Activated CD4-positive, alpha-beta T cell treated with anti-CD3 and anti-CD28 coated beads for 48 hours (primary cell): ENCODE data around the gene HEXD.
"Not testable (repeated sequence)": the region's sequence is repeated elsewhere in the genome, so short reads cannot be mapped to it uniquely, and the experiment has no call there.

Source experiments
- DNase-seq: peaks from one replicate; pipeline ENCODE4 v3.0.0-alpha.2; 2020

The HEXD gene

GRCh38 chr17:82418001-82418986 lies at the start of gene HEXD, which contains the start of gene OGFOD3:
Gene HEXD, plus strand, starts transcription at chr17:82418347. Its CDS starts 1,453 bp downstream, at chr17:82419800.
Gene OGFOD3, minus strand, starts transcription at chr17:82418586. Its CDS starts 101 bp downstream, at chr17:82418485.
- DNase-seq, result peak; percentile 85

DNA sequence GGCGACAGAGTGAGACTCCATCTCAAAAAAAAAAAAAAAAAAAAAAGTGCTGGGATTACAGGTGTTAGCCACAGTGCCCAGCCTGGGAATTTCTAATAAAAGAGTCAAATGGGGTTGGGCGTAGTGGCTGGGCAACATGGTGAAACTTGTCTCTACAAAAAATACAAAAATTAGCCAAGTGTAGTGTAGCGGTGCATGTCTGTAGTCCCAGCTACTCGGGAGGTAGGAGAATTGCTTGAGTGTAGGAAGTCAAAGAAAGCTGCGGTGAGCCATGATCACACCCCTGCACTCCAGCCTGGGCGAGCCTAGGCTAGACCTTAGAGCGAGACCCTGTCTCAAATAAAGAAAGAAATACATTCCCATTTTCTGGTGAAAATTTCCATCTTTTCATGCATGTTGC lies 48.9 kb upstream of the HEXD start:
- no peak for DNase-seq

DNA sequence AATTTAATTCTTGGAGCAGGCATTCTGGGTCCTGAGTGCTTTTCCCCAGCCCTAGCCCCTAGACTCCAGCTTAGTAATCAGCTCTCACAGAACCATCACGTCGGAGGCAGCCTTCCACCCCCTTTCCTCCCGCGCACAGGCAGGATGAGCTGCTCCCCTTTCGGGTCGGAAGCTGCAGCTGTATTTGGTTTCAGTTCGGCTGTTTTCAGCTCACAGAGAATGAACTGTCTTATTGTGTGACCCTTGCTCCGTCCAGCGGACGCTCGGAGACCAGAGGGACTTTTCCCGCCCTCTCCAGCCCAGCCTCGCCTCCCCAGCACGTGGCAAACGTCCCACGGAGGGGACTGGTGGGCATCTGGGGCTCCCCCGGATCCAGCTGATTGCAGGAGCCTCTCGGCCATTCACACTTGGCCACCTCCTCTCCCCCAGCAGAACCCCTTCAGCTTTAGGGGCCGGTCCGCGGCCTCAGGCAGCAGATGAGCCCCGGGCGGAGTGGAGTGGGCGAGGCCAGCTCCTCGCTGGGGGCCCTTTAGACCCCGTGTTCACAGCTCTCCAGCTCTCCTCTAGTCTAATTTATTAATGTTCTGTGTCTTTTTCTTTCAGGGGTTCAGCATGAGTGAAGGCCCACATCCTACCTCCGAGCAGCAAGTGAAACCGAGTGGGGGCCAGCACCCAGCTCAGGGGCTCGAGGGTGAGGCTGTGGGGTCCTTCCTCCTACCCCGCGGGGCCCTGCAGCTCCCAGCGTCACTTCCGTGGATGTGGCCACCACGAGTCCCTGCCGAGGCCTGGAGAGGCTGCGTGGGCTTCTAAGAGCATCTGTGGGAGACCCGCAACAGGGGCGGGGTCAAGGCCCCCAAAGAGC lies 47.4 kb upstream of the HEXD start:
- DNase-seq, result peak; percentile 48

DNA sequence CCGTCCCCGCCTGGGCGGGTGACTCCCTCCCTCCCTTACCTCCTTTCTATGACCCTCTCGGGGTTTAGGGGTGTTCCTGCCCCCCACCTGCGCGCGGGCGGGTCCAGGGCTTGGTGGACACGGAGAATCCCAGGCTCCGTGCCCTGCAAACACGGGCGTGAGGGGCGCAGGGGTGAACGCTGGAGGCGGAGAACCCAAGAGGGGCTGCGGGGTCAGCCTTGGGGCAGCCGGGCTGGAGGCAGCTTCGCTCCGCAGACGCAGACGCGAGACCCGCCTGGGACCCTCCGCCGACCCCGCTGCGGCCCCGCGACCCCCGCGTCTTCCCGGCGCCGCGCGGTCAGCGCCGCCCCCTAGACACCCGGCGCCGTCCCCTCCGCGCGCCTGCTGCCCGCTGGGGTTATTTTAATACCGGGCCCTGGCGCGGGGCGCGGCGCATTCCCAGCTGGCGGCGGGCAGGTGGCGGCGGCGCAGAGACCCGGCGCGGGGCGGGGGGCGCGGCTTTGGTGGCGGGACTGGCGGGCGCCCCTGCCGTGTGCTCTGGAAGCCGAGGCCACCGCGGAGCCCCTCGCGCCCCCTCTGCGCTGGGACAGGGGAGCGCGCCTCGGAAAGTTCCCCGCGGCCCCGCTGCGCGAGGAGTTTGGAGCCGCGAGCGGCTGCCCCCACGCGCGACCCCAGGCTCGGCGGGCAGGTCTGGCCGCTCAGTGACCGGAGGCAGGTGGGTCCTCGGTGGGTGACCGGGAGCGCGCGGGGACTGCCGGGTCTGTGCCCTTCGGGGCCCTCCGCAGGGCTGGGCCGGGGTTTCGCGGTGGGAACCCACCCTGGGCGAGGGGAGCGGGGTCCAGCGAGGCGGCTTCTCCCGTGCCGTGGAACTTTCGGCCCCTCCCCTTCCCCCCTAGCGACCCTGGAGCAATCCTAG lies 46.6 kb upstream of the HEXD start, which contains the start of gene UTS2R:
TSS of gene UTS2R (plus strand) at position 433 of the 916 bp plus-strand sequence. CDS start 2,560 bp downstream, outside the sequence.
- DNase-seq, result no peak

DNA sequence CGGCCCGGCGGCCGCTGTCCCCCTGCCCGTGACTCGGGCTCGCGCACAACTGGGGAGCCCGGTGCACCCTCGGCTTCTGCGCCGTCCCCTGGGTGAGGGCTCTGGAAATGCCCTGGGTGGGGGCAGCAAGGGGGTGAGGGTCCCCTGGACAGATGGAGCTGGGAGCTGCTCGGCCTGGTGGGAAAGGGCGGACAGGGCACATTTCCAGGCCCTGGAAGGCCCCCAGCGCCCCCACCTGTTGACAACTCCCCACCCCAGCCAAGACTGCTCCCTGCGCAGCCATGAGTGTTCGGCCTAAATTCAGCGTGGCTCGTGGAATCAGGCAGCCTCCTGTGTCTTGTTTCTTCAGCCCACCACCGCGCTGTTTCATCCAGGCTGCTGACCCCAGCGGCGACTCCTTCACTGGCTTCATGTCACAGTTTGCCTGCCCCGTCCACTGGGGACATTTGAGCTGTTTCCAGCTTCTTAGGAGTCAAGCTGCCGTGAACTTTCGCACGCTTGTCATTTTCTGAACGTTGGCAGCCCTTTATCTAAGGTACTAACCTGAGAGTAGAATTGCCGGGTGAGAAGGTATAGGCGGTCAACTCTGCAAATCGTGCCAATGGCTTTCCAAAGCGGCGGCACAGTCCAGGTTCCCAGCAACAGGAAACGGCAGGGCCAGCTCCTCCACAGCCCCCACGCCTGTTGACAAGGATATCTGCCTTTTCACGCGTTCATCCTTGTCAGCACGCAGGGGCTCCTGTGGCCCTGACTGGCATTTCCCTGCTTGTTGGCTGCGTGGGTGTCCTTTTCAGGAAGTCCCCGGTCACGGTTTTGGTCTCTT lies 45.7 kb upstream of the HEXD start:
- DNase-seq, result no peak

DNA sequence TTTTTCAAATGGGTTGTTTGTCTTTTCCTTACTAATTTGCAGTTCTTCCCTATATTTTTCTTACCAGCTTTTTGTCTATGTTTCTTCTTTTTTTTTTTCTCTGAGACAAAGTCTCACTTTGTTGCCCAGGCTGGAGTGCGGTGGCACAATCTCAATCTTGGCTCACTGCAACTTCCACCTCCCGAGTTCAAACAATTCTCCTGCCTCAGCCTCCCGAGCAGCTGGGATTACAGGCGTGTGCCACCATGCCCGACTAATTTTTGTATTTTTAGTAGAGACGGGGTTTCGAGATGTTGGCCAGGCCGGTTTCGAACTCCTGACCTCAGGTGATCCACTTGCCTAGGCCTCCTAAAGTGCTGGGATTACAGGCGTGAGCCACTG lies 45.1 kb upstream of the HEXD start:
- DNase-seq, result not testable (repeated sequence)

DNA sequence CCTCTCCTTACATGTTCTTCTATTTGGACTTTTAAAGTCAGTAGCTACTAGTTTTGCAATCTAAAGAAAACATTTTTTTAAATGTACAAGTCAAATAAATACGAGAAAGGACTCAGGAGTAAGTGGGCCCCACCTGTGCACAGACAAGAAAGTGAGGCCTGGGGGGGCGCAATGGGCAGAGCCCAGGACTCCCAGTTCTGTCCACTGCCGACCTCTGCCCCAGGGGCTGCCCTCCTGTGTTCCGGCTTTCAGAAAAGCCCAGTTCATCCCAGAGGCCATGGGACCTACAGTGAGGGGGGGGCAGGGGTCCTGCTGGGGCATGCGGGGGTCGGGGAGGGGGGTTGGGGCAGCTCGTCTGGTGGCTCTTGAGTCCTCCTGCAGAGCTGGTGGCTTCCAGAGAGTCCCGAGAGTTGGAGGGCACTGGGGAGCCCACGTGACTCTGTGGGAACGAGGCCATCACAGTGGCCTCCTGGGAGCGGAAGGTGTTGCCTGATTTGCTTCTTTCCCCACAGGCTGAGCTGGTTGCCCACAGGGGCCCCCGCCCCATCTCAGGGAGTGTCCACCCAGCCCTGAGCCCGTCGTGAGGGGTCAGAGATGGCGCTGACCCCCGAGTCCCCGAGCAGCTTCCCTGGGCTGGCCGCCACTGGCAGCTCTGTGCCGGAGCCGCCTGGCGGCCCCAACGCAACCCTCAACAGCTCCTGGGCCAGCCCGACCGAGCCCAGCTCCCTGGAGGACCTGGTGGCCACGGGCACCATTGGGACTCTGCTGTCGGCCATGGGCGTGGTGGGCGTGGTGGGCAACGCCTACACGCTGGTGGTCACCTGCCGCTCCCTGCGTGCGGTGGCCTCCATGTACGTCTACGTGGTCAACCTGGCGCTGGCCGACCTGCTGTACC lies 44.2 kb upstream of the HEXD start:
- DNase-seq, result no peak

DNA sequence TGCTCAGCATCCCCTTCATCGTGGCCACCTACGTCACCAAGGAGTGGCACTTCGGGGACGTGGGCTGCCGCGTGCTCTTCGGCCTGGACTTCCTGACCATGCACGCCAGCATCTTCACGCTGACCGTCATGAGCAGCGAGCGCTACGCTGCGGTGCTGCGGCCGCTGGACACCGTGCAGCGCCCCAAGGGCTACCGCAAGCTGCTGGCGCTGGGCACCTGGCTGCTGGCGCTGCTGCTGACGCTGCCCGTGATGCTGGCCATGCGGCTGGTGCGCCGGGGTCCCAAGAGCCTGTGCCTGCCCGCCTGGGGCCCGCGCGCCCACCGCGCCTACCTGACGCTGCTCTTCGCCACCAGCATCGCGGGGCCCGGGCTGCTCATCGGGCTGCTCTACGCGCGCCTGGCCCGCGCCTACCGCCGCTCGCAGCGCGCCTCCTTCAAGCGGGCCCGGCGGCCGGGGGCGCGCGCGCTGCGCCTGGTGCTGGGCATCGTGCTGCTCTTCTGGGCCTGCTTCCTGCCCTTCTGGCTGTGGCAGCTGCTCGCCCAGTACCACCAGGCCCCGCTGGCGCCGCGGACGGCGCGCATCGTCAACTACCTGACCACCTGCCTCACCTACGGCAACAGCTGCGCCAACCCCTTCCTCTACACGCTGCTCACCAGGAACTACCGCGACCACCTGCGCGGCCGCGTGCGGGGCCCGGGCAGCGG lies 43.4 kb upstream of the HEXD start:
- DNase-seq, result no peak

GRCh38 chr17:82375359-82376041 lies 42.6 kb upstream of the HEXD start:
- DNase-seq, result no peak

- DNase-seq, result no peak
These were observed 42.0 kb upstream of the HEXD start for GRCh38 chr17:82376042-82376730.

- not testable (repeated sequence) for DNase-seq
These were observed 40.9 kb upstream of the HEXD start for GRCh38 chr17:82377294-82377693.

- no peak for DNase-seq
These were observed 40.0 kb upstream of the HEXD start for GRCh38 chr17:82377924-82378740.

- DNase-seq, result no peak
These were observed 39.5 kb upstream of the HEXD start for GRCh38 chr17:82378741-82379021.

DNA sequence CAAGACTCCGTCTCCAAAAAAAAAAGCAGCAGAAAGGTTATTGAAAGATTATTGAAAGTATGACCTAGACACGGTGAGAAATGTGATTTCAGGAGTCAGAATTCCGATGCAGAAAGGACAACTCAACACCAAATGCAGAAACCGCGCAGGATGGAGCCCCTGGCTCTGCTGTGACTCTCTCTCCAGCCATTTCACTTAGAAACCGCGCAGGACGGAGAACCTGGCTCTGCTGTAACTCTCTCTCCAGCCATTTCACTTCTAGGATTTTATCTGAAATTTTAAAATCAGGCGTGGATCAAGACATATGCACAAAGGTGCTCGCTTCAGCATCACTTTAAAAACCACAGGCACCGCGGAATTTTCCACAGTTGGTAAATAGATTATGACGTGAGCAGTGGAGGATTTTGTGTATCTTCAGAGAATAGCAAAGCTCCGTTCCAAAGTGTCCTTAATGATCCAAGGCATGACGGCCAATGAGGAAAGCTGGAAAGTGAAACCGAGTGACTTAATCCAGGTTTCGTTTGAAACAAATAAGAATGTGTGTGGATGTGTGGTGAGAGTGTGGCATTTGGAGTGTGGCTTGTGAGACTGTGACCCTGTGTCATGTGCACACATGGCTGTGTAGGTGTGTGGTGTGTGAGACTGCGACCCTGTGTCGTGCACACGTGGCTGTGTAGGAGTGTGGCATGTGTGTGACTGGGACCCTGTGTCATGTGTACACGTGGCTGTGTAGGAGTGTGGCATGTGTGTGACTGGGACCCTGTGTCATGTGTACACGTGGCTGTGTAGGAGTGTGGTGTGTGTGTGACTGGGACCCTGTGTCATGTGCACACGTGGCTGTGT lies 37.1 kb upstream of the HEXD start:
- no peak for DNase-seq

DNA sequence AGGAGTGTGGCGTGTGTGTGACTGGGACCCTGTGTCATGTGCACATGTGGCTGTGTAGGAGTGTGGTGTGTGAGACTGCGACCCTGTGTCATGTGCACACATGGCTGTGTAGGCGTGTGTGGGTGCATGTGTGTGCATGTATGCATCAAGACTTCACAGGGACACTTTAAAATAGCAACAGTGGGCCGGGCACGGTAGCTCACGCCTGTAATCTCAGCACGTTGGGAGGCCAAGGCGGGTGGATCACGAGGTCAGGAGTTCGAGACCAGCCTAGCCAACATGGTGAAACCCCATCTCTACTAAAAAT lies 36.5 kb upstream of the HEXD start:
- DNase-seq, result not testable (repeated sequence)

- not testable (repeated sequence) for DNase-seq
These were observed 35.8 kb upstream of the HEXD start for GRCh38 chr17:82382220-82382932.
